ENCODE results near the gene DCST1.

GRCh38 chr1:155008015-155008941, 25.3 kb upstream of the DCST1 start:
- no peak for TF ChIP-seq CTCF (IDR thresholded peaks at IDR 0.05 in 2 of 3, conservative IDR thresholded peaks at IDR 0.05 in 1 of 3; ENCODE audit: borderline replicate concordance in 1 of 3, insufficient read depth in 1 of 3, low read depth in 2 of 3, low read length in 2 of 3)
- TF ChIP-seq SIN3A (IDR thresholded peaks at IDR 0.05; ENCODE audit: low read depth) = no peak
- no peak for TF ChIP-seq POLR2A (IDR thresholded peaks at IDR 0.05; ENCODE audit: borderline replicate concordance, extremely low read depth, insufficient read depth, insufficient read length)
- TF ChIP-seq EZH2phosphoT487 (IDR thresholded peaks at IDR 0.05; ENCODE audit: borderline replicate concordance) = no peak
- TF ChIP-seq EZH2 (IDR thresholded peaks at IDR 0.05) = no peak
- no peak for TF ChIP-seq SRF (IDR thresholded peaks at IDR 0.05; ENCODE audit: low read depth)
- no peak for TF ChIP-seq RAD21 (IDR thresholded peaks at IDR 0.05; ENCODE audit: low read depth)
- no peak for TF ChIP-seq POLR2AphosphoS5 (IDR thresholded peaks at IDR 0.05; ENCODE audit: low read depth, low read length)
- TF ChIP-seq TCF7L2 (IDR thresholded peaks at IDR 0.05; ENCODE audit: borderline replicate concordance, extremely low read depth, insufficient read depth, insufficient read length) = no peak
- no peak for TF ChIP-seq SP1 (IDR thresholded peaks at IDR 0.05; ENCODE audit: low read depth)
- TF ChIP-seq ZFX (IDR thresholded peaks at IDR 0.05) = no peak
